Astrocyte of the hippocampus (primary cell): ENCODE results near the gene MRPL11.
"Not testable (repeated sequence)": the region's sequence is repeated elsewhere in the genome, so short reads cannot be mapped to it uniquely, and the experiment has no call there.

ENCODE experiments used
- DNase-seq: peaks from one replicate; pipeline ENCODE4 v3.0.0; 2011; ENCODE audit warnings: low read depth, low spot score

Gene MRPL11

DNA sequence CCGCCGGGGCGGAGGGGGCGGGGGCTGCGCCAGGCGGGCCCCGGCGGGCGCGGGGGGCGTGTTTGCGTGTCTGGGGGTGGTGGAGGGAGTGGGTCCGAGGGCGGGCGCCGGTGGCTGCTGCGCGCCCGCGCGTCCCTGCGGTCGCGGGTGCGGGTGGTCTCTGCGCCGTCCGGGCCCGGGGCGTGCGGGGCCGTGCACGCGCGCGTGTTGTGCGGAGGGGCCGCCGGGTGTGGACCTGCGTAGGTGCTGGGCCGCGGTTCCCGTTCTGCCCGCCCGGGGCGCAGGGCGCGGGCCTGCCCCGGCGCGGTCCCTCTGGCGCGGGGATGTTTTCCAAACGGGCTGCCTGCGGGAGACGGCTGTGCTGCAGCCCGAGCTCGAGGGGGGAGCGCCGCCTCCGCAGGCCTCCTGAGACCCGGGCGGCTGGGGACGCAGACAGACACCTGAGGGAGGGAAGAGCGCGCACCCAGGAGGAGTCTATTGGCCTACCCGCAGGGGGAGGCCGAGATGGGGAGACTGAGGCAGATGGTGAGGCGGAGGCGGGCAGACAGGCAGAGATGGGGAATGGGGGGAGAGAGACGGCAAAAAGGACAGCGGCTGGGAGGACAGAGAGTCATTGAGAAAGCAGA is 28.5 kb upstream of the MRPL11 start:
- peak; percentile 73 for DNase-seq

DNA sequence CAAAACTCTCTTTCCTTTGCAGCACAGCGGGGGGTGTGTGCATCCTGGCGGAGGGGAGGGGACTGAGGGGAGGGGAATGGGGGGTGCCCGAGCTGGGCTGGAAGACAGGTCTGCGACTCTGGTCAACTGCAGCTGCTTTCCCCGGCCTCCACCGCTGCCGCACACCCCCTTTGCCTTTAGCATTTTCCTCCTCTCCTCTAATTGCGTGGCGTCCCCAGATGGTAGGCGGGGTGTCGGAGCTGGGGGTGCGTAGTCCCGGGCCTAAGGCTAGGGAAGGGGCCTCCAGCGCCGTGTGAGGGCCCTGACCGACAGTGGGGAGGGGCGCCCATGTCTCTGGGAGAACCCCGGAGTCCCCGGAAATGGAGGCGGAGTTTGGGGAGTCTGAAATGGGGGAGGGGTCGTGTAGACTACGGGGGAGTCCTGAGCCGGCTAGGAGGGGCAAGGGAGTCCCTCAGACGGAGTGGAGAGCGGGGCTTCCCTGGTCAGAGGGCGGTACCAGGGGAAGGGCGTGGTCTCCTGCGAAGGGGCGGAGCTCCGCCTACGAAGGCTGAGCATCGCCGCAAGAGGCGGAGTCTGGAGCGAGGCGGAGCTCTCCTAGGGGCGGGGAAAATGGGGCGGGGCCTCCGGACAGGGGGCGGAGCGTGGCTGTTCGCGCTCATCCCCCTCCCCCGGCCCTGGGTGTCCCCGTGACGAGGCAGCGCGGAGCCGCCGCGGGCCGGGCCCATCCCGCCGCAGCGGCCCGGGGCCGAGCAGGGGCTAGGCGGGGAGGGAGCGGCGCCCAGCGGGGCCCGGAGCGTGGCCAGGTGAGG is 27.8 kb upstream of the MRPL11 start, which contains the start of gene PELI3:
PELI3 (plus strand) TSS at position 681 of the 809 bp plus-strand sequence. CDS start 1,224 bp downstream, outside the sequence.
- DNase-seq: peak; percentile 97

DNA sequence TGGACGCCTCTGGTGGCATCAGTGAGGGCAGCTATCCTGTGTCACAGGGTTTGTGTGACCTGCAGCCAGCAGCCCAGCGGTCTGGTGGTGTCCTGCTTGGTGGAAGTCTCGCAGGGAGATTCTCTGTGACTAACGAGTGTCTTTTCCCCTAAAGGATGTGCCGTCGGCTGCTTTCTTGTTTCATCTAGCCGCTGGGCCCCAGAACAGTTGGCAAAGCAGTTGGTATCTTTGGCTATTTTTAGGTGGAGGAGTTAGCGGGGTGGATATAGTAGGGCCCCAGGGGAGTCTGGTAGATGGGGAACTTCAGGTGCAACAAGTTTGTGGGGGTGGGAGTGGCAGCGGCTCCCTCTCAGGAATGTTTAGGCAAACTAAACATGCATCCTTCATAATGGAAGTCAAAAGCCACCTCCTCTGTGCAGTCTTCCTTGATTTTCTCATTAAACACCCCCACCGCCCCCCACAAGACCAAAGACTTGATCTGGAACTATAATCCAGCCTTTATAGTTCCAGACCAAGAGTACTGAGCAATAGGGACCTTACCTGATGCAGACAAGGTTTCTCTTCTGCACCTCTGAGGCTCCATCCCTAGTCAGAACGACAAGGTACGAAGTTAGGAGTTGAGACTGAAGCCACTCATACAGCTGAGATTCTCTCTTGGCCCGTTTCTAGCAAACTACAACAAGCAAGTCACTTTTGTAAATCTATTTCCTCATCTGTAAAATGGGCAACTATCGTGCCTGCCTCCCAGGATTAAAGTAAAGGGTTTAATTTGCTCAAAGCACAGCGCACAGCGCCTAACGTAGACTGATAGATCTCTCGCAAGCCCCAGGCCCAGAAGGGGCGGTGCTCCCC is 27.0 kb upstream of the MRPL11 start:
- DNase-seq: no peak

DNA sequence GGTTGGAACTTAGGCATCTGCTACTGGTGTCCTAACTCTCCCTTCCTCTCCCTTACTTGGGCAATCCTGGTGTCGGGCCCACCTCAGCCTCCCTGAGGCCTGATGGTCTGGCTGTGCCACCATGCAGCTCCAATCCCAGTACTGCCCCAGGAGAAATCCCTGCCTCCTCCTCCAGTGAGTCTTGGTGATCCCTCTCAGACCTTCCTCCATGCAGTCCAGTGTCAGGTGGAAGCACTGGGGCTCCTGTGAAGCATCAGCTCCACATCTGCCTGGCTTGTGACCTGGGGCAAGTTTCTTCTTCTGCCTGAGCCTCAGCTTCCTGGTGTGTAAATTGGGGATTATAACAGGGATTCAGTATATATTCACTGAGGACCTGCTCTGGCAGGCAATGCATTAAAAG is 26.3 kb upstream of the MRPL11 start:
- DNase-seq: no peak

DNA sequence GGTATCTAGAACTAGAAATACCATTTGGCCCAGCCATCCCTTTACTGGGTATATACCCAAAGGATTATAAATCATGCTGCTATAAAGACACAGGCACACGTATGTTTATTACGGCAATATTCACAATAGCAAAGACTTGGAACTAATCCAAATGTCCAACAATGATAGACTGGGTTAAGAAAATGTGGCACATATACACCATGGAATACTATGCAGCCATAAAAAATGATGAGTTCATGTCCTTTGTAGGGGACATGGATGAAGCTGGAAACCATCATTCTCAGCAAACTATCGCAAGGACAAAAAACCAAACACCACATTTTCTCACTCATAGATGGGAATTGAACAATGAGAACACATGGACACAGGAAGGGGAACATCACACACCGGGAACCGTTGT is 25.5 kb upstream of the MRPL11 start:
- not testable (repeated sequence) for DNase-seq

DNA sequence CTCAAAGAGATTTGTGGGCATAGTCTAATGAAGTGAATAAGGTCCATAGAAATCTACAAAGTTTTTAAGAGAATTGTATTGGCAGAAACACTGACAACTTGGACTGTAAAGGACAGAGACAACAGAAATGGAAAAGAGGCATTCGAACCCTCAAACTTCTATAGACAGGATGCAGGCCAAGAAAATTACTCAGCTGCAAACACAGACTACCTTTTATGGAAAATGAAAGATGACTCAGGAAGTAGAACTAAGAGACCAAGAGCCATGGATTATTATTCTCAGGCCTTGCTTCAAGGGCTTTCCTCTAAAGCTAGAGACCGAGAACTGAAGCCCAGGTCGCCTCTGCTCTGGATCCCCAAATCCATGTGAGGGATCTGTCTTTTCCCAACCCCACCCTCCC is 24.3 kb upstream of the MRPL11 start:
- no peak for DNase-seq

DNA sequence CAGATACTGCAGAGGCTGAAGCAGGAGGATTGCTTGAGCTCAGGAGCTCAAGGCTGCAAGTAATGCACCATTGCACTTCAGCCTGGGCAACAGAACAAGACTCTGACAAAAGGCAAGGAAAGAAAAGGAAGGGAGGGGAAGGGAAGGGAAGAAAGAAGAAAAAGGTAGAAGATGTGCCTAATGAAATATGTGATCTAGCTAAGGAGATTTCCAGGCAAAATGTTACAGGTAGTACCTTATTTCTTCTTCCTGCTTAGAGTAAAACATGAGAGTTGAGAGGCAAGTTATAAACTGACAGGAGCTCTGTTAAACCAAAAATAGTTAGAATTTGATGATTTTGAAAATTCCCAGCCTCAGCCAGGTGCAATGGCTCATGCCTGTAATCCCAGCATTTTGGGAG is 23.4 kb upstream of the MRPL11 start:
- DNase-seq: no peak

DNA sequence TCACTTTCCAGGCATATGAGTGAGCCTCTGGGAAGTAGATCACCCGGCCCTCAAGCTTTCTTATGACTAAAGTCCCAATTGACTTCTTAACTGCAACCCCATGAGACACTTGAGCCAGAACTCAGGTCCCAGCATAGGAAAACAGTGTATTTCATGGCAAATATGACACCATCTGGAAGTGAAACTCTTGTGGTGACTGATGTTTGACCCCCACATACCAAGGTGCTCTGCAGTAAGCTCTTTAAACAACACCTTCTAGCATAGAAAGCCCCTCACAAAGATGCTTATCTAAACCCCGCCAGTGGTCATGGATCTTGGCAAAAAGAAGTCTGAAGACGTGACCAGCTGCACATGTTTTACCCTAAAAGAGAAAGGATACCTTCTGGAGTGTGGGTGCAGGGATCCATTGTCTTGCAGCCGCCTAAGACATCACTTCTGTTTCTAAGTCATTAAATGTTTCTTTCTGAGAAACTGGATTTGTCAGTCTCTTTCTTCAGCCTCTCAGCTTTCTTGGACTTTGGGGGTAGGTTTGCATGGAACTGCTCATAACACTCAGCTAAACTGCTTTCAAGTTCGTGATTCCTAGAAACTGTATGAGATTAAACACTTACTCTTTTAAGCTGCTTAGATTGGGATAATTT is 20.6 kb upstream of the MRPL11 start:
- no peak for DNase-seq

DNA sequence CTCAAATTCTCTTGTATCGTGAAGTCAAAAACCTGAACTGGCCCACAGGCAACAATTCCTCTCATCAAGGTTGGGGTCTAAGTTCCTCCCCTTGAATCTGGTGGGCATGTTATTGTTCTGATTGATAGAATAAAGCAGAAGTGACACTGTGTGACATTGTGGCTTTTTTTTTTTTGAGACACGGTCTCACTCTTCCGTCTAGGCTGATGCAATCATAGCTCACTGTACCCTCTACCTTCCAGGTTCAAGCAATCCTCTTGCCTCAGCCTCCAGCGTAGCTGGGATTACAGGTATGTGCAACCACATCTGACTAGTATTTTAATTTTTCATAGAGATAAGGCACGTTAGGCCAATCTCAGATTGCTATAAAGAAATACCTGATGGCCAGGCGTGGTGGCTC is 19.2 kb upstream of the MRPL11 start:
- no peak for DNase-seq

DNA sequence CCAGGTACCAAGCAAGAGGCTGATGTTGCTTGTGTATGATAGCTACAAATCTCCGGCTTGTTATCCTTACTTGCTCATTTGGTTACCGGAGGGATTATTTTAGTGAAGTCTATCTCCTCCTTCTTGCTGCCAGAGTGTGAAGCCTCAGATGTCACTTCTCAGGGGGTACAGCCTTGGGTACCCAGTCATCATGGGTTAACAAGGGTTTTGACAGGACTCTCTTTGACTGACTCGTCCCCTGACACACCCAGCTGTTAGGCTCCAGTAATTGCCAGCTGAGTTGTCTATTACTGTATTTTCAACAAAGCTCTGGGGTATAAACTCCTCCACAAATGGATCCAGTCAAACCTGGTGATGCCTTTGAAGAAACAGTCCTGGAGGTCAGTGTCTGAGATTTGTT is 16.2 kb upstream of the MRPL11 start:
- no peak for DNase-seq

DNA sequence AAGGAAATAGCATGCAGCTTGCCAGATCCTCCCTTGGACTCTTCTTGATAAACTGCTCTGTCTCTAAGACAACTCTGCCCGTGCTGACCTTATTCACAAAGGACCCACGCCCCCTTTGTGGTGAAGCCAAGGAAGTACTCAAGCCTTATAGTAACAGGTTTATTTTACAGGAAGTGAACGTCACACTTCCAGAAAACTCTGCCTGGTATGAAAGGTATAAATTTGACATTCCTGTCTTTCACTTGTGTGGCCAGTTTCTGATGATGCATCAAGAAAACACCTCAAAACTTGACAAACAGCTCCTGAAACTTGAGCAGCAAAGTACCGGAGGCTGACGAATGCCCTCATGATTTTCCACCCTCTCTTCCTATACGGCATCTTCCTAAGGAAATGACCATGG is 15.6 kb upstream of the MRPL11 start:
- DNase-seq: no peak

DNA sequence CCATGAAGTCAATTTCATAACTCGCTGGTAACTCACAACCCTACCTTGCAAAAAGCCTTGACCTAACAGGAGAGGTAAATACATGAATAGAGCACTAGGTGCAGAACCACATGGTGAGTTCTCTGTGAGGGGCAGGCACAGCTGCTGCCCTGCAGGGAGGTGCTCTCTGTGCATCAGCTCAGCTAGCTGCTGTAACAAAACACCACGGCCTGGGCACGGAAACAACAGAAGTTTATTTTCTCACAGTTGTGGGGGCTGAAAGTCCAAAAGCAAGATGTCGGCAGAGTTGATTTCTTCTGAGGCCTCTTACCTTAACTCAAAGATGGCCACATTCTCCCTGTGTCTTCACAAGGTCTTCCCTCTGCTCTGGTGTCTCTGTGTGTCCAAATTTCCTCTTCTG is 13.0 kb upstream of the MRPL11 start:
- DNase-seq: no peak

DNA sequence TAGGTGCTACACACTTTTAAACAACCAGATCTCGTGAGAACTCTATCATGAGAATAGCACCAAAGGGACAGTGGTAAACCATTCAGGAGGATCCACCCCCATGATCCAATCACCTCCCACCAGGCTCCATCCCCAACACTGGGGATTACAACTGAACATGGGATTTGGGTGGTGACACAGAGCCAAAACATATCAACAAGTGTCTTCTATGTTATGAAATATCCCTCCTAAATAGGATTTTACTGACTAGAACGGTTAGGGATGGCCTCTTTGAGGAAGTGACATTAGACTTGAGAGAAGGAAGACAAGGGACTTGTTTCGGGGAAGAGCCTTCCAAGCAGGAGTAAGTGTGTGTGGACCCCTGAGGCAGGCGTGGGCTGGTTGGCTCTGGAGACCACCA is 11.9 kb upstream of the MRPL11 start:
- no peak for DNase-seq

DNA sequence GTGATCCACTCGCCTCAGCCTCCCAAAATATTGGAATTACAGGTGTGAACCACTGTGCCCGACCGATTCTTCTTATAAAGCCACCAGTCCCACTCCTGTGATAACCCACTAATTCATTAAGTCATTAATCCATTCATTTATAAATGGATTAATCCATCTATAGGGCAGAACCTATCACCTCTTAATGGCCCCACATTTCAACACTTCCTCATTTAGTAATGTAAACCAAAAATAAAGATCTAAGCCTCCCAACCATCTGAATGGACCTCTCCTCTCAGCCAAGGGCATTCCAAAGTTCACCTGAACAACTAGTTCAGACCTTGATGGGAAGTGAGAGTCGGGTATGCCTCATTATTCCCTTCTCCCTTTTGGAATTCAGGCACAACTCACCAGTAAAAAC is 9.9 kb upstream of the MRPL11 start:
- no peak for DNase-seq

DNA sequence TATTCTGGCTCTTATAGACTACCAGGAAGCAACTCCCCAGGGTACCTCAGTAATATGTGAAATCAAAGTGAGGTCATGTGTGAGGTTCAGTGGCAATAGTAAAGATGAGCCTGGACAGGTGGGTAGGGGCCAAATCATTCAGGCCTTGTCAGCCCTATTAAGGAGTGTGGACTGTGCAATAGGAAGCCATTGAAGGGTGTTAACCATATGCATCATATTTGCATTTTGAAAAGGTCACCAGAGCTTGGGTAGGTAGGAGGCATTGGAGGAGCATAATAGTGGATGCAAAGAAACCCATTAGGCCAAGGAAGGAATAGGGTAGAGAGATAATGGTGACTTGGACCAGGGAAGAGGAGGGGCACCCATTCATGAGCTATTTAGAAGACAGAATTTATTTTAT is 8.4 kb upstream of the MRPL11 start:
- DNase-seq: no peak

DNA sequence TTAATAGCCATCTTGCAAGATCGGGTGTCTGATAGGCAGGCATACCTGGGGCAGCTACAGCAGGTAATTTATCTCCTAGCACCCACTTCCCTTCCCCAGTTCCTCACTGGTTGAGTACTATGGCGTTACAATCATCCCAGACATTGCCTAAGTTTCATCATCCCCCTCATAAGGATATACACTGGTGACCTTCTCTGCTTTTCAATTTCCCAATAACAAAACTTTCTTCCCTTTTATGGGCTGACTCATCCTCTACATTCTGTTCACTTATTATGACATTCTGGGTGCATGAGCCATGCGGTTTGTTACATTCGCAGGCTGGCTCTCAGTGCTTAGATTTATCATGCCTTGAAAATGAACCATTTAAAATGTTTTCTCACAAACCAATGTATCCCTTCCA is 5.0 kb upstream of the MRPL11 start:
- DNase-seq: no peak

DNA sequence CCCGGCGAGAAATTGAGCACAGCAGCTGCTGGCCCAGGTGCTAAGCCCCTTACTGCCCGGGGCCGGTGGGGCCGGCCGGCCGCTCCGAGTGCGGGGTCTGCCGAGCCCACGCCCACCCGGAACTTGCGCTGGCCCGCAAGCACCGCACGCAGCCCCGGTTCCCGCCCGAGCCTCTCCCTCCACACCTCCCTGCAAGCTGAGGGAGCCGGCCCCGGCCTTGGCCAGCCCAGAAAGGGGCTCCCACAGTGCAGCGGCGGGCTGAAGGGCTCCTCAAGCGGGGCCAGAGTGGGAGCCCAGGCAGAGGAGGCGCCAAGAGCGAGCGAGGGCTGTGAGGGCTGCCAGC is 2.3 kb upstream of the MRPL11 start:
- not testable (repeated sequence) for DNase-seq

DNA sequence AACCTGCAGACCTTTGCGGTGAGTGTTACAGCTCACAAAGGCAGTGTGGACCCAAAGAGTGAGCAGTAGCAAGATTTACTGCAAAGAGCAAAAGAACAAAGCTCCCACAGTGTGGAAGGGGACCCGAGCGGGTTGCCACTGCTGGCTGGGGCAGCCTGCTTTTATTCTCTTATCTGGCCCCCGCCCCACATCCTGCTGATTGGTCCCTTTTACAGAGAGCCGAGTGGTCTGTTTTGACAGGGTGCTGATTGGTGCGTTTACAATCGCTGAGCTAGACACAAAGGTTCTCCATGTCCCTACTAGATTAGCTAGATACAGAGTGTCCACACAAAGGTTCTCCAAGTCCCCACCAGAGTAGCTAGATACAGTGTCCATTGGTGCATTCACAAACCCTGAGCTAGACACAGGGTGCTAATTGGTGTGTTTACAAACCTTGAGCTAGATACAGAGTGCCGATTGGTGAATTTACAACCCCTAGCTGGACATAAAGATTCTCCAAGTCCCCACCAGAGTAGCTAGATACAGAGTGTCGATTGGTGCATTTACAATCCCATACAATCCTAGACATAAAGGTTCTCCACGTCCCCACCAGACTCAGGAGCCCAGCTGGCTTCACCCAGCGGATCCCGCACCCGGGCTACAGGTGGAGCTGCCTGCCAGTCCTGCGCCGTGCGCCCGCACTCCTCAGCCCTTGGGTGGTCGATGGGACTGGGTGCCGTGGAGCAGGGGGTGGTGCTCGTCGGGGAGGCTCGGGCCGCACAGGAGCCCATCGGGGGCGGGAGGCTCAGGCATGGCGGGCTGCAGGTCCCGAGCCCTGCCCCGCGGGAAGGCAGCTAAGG is 1.7 kb upstream of the MRPL11 start:
- DNase-seq: not testable (repeated sequence)

DNA sequence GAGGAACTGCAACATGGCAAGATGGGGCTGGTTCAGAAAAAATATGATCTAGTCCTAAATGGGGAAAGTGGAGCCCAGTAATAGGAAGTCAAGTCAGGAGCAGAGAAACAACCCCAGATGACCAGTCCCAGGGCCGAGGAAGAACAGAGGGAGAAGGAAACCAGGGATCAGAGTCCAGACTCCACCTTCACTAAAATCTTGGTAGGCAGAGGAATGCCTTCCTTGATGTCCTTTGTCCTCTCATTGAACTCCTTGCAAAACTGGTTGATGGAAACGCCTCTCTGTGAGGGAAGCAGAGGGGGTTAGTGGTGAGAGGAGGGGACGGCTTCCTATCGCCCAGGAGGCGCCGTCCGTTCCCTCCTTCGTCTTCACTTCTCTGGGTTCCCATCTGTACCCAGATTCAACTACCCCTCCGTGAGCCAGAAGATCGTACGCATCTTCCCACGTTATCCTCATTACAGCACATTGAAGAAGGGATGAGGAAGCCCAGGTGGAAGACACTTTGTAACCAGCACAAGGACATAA is 607 bp downstream of the MRPL11 start:
- no peak for DNase-seq

DNA sequence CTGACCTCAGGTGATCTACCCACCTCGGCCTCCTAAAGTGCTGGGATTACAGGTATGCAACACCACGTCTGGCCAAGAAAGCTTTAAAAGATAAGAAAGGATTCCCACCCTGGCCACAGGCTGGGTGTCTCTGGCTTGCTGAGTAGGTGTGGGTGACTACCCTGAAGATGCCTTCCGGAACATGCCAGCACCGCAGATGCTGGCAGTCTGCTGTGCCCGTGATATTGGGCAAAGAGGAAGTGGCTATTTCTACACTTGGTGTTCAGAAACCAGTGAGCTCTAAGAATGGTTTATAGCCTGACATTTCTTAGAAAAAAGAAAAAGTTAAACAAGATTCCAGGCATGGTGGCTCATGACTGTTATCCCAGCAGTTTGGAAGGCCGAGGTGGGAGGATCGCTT is 6.1 kb downstream of the MRPL11 start:
- DNase-seq: no peak

DNA sequence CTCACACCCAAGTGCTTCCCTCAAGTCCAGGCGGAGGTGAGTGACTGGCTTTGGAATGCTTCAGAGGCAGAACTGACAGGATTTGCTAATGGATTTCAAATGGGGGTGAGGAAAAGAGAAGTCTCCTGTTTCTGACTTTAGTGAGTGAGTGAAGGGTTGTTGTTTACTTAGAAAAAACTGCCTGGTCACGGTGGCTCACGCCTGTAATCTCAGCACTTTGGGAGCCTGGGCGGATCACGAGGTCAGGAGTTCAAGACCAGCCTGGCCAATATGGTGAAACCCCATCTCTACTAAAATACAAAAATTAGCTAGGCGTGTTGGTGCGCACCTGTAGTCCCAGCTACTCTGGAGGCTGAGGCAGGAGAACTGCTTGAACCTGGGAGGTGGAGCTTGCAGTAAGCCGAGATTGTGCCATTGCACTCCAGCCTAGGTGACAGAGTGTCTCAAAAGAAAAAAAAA is 6.7 kb downstream of the MRPL11 start:
- DNase-seq: not testable (repeated sequence)
